ENCODE measurements around the gene SLCO1B3.

GRCh38 chr12:20852649-20853048 lies 42.1 kb downstream of the SLCO1B3 start:
- no peak for TF ChIP-seq POLR2A (IDR thresholded peaks at IDR 0.05; ENCODE audit: low read depth, low read length)
- TF ChIP-seq BRCA1 (IDR thresholded peaks at IDR 0.05; ENCODE audit: low read depth, low read length) = no peak
- no peak for TF ChIP-seq CTCF (IDR thresholded peaks at IDR 0.05 in 2 of 3, conservative IDR thresholded peaks at IDR 0.05 in 1 of 3; ENCODE audit: control insufficient read depth in 2 of 3, extremely low read depth in 1 of 3, insufficient read depth in 1 of 3, low read depth in 3 of 3, low read length in 3 of 3)
- no peak for TF ChIP-seq TCF12 (IDR thresholded peaks at IDR 0.05; ENCODE audit: low read depth, low read length)
- no peak for TF ChIP-seq BHLHE40 (IDR thresholded peaks at IDR 0.05; ENCODE audit: borderline replicate concordance in 1 of 2, low read depth in 2 of 2, low read length in 1 of 2)
- TF ChIP-seq E2F8 (IDR thresholded peaks at IDR 0.05; ENCODE audit: low read depth, partially characterized antibody) = no peak
- no peak for TF ChIP-seq MAX (IDR thresholded peaks at IDR 0.05; ENCODE audit: low read depth, low read length)
- TF ChIP-seq DPF2 (IDR thresholded peaks at IDR 0.05) = no peak
- no peak for TF ChIP-seq NRF1 (conservative IDR thresholded peaks at IDR 0.05; ENCODE audit: low read depth, low read length)

Data from GM12878 (cell line).